DND-41 (cell line): Measurements from ENCODE around the gene C11orf58.

Experiments used
- ATAC-seq: fragments of 200-7000 bp; cut with Tn5 transposase; 3 replicates; pipeline ENCODE4 v1.9.1; 2021; ENCODE audit warnings: low read depth; ENCODE audit not compliant: insufficient read depth
- DNase-seq: peaks from one replicate; pipeline ENCODE4 v3.0.0-alpha.2; 2020
- H2AFZ ChIP-seq: 2 replicates; pipeline ENCODE4 v1.6.0; 2012; ENCODE audit warnings: low read depth, low read length
- H3K27ac ChIP-seq: 2 replicates; pipeline ENCODE4 v1.5.1; 2012; ENCODE audit warnings: low read length, inconsistent platforms
- H3K27me3 ChIP-seq: fragments of 200-600 bp; sonication (generic); 2 replicates; pipeline ENCODE4 v1.6.0; 2012; ENCODE audit warnings: low read length, mild to moderate bottlenecking, inconsistent platforms; ENCODE audit not compliant: insufficient read depth, poor library complexity
- H3K36me3 ChIP-seq: 2 replicates; pipeline ENCODE4 v1.5.1; 2012; ENCODE audit warnings: low read length, inconsistent platforms; ENCODE audit not compliant: insufficient read depth
- H3K4me1 ChIP-seq: 2 replicates; pipeline ENCODE4 v1.5.1; 2012; ENCODE audit warnings: mild to moderate bottlenecking, low read length; ENCODE audit not compliant: insufficient read depth
- H3K4me2 ChIP-seq: 2 replicates; pipeline ENCODE4 v1.6.0; 2012; ENCODE audit warnings: mild to moderate bottlenecking, moderate library complexity, low read length, inconsistent platforms; ENCODE audit not compliant: insufficient read depth
- H3K4me3 ChIP-seq, 2 experiments: fragments of 200-600 bp in 1 of 2; shearing (Covaris generic) in 1 of 2; 2 replicates each; pipeline ENCODE4 v1.5.1; 2012 to 2016; ENCODE audit warnings: inconsistent platforms in 2 of 2, low read length in 2 of 2, mild to moderate bottlenecking in 2 of 2, low read depth in 1 of 2, moderate library complexity in 1 of 2
- H3K79me2 ChIP-seq: 2 replicates; pipeline ENCODE4 v1.6.0; 2012; ENCODE audit warnings: low read length, inconsistent platforms; ENCODE audit not compliant: insufficient read depth
- H3K9ac ChIP-seq: 2 replicates; pipeline ENCODE4 v1.6.0; 2012; ENCODE audit warnings: low read depth, mild to moderate bottlenecking, inconsistent platforms, low read length, moderate library complexity
- H3K9me3 ChIP-seq: 2 replicates; pipeline ENCODE4 v1.5.1; 2012; ENCODE audit warnings: low read length, moderate library complexity, mild to moderate bottlenecking, inconsistent platforms; ENCODE audit not compliant: insufficient read depth, severe bottlenecking
- H4K20me1 ChIP-seq: 2 replicates; pipeline ENCODE4 v1.6.0; 2012; ENCODE audit warnings: low read length; ENCODE audit not compliant: insufficient read depth
- EZH2 ChIP-seq: IDR thresholded peaks from 3 replicates; pipeline ENCODE4 v1.6.1; 2012; ENCODE audit warnings: borderline replicate concordance, low read depth, mild to moderate bottlenecking, moderate library complexity, low read length, inconsistent platforms; ENCODE audit not compliant: severe bottlenecking
- TF ChIP-seq, protein P1 (sequence below): IDR thresholded peaks from 2 replicates; pipeline ENCODE4 v1.5.1; 2012; ENCODE audit warnings: borderline replicate concordance, low read length, moderate library complexity, mild to moderate bottlenecking; ENCODE audit not compliant: poor library complexity, severe bottlenecking; ENCODE audit errors: extremely low read depth

The C11orf58 gene

DNA sequence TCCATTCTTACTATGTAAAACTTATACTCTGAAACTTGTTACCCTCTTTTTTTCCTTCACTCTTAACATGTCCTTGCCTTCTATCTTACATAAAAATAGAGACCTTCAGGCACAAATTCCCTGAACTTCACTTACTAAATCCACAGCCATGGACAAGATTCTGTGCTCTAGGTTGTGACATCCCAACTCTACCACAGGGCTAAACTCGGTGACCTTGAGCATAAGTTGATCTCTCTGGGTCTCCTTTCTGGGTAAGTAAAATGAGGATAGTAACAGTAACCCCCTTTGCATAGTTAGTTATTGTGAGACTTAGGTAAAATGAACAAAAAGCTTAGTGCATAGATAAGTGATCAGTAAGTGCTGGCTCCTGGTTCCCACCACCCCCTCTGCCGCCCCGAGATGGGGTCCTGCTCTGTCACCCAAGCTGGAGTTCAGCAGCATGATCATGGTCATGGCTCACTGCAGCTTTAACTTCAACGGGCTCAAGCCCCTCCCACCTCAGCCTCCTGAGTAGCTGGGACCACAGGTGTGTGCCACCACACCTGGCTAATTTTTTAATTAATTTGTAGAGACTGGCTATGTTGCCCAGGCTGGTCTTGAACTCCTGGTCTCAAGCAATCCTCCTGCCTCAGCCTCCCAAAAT is 20.1 kb downstream of the C11orf58 start:
- Histone ChIP-seq H3K9me3 (no peaks in the 10 kb centered on the region), H3K79me2 (no peaks in the 10 kb centered on the region), H2AFZ (no peak overlapping the region), H3K27ac (no peak overlapping the region), H3K9ac (no peak overlapping the region), H3K4me2 (no peak overlapping the region), H4K20me1 (no peaks in the 10 kb centered on the region), H3K27me3 (no peaks in the 10 kb centered on the region), H3K4me1 (no peaks in the 10 kb centered on the region), H3K36me3 (peaks cover 44% of the 10 kb centered on the region), H3K4me3 (no peak overlapping the region)
- DNase-seq = no peak
- ATAC-seq = peak; percentile 21; the same call in 1 of the 3 replicates
- TF ChIP-seq, protein P1, sequence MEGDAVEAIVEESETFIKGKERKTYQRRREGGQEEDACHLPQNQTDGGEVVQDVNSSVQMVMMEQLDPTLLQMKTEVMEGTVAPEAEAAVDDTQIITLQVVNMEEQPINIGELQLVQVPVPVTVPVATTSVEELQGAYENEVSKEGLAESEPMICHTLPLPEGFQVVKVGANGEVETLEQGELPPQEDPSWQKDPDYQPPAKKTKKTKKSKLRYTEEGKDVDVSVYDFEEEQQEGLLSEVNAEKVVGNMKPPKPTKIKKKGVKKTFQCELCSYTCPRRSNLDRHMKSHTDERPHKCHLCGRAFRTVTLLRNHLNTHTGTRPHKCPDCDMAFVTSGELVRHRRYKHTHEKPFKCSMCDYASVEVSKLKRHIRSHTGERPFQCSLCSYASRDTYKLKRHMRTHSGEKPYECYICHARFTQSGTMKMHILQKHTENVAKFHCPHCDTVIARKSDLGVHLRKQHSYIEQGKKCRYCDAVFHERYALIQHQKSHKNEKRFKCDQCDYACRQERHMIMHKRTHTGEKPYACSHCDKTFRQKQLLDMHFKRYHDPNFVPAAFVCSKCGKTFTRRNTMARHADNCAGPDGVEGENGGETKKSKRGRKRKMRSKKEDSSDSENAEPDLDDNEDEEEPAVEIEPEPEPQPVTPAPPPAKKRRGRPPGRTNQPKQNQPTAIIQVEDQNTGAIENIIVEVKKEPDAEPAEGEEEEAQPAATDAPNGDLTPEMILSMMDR = no peak
- no peak for TF ChIP-seq EZH2

DNA sequence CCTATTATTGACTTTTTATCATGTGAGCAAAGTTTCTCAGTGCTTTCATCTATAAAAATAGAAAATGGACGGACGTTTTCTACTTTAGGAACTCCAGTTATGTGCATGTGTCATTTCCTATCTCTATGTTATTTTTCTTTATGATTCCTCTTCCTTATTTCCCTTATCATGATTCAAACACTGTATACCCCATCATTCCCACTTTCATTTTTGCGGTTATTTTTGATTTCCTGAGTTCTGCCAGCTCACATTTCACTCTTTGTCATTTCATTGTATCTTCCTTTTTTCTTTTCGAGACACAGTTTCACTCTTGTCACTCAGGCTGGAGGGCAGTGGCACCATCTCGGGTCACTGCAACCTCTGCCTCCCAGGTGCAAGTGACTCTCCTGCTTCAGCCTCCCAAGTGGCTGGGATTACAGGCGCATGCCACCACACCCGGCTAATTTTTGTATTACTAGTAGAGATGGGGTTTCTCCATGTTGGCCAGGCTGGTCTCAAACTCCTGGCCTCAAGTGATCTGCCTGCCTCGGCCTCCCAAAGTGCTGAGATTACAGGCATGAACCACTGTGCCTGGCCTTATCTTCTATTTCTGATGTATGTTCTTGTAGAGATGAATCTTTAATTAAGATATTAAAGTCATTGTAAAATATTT is 21.5 kb downstream of the C11orf58 start:
- H3K36me3 ChIP-seq = peaks cover 30% of the 10 kb centered on the region
- H3K9me3 ChIP-seq = no peaks in the 10 kb centered on the region
- no peak overlapping the region for H3K27ac ChIP-seq
- TF ChIP-seq, protein P1 = no peak
- no peak for TF ChIP-seq EZH2
- no peak for ATAC-seq
- H2AFZ ChIP-seq = no peak overlapping the region
- no peaks in the 10 kb centered on the region for H4K20me1 ChIP-seq
- no peaks in the 10 kb centered on the region for H3K79me2 ChIP-seq
- H3K9ac ChIP-seq = no peak overlapping the region
- H3K4me1 ChIP-seq = no peaks in the 10 kb centered on the region
- DNase-seq = no peak
- no peaks in the 10 kb centered on the region for H3K27me3 ChIP-seq
- H3K4me3 ChIP-seq = no peak overlapping the region
- no peak overlapping the region for H3K4me2 ChIP-seq

DNA sequence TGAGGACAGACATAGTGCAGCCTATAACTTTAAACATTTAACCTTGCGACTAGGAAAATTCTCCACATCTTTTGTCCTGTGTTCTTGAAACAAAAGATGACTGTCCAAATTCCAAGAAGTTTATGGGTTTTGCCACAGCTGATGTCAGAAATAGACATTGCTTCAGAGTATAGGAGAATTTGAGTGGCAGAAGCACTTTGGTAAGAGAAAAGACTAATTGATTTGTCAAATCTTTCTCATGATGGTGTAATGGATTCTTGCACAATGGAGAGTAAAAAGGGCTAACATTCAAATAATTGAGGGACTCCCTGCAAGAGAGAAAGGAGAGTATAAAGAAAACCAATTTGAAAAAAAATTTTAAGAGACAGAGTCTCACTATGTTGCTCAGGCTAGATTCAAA is 25.3 kb downstream of the C11orf58 start:
- DNase-seq = no peak
- no peaks in the 10 kb centered on the region for H3K4me1 ChIP-seq
- H3K79me2 ChIP-seq = no peaks in the 10 kb centered on the region
- H3K36me3 ChIP-seq = 0 out of 2 replicates have a peak, but pooled peaks cover under 1% of the 10 kb centered on the region
- H3K4me3 ChIP-seq = no peak overlapping the region
- H3K9me3 ChIP-seq = no peaks in the 10 kb centered on the region
- TF ChIP-seq, protein P1 = no peak
- no peak for TF ChIP-seq EZH2
- no peak overlapping the region for H3K9ac ChIP-seq
- H4K20me1 ChIP-seq = no peaks in the 10 kb centered on the region
- H3K27ac ChIP-seq = no peak overlapping the region
- ATAC-seq = no peak
- no peak overlapping the region for H2AFZ ChIP-seq
- H3K4me2 ChIP-seq = no peak overlapping the region
- H3K27me3 ChIP-seq = peaks cover 9% of the 10 kb centered on the region

DNA sequence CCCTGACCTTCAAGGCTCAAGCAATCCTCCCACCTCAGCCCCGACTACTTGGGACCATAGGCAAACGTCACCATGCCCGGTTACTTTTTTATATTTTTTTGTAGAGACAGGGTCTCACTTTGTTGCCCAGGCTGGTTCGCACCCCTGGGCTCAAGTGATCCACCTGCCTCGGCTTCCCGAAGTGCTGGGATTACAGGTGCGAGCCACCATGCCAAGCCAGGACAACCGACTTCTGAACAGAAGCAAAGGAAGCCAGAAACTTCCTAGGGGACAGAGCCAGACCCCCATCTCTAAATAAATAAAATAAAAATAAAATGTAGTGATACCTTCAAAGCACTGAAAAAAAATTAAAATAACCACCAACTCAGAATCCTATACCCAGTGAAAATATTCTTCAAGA is 26.4 kb downstream of the C11orf58 start:
- ATAC-seq (no peak), DNase-seq (no peak)
- Histone ChIP-seq H3K27me3 (peaks cover 14% of the 10 kb centered on the region), H3K27ac (no peak overlapping the region), H3K4me1 (no peaks in the 10 kb centered on the region), H3K4me2 (no peak overlapping the region), H3K9me3 (no peaks in the 10 kb centered on the region), H3K79me2 (no peaks in the 10 kb centered on the region), H3K4me3 (no peak overlapping the region), H3K9ac (no peak overlapping the region), H2AFZ (no peak overlapping the region), H3K36me3 (no peaks in the 10 kb centered on the region), H4K20me1 (no peaks in the 10 kb centered on the region)
- TF ChIP-seq, protein P1 = no peak
- no peak for TF ChIP-seq EZH2
